ENCODE results near the gene DPH2.

DPH2 gene, protein sequence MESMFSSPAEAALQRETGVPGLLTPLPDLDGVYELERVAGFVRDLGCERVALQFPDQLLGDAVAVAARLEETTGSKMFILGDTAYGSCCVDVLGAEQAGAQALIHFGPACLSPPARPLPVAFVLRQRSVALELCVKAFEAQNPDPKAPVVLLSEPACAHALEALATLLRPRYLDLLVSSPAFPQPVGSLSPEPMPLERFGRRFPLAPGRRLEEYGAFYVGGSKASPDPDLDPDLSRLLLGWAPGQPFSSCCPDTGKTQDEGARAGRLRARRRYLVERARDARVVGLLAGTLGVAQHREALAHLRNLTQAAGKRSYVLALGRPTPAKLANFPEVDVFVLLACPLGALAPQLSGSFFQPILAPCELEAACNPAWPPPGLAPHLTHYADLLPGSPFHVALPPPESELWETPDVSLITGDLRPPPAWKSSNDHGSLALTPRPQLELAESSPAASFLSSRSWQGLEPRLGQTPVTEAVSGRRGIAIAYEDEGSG

DNA sequence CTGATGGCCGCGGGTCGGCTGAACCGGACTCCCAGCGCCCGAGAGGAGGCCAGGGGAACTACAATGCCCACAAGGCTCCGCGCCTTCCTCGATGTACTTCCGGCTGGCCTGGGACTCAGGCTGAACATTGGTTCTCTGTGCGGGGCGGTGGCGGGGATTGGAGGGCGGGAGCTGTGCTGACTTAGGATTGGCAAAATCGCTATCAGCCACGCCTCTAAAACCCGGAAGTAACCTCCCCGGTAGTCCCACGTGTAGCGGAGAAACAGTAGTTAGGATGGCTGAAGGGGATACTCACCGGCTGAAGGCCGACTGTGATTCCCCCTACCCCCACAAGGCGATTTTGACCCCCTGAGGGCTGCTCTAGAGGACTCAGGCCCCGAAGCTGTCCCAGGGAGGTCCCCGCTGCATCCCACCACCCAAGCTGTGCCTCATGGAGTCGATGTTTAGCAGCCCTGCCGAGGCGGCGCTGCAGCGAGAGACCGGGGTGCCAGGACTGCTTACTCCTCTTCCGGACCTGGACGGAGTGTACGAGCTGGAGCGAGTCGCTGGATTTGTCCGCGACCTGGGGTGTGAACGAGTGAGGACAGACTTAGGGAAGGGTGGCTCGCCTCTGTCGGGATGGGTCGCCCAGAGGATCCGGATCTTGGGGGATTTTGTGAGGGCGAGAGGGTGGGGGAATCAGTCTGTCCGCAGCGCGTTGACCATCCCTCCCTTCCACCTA, at the start of gene DPH2:
DPH2 (plus strand) TSS at position 265 of the 721 bp plus-strand sequence; CDS start at position 431, 166 bp downstream.
- DNase-seq: peak; percentile 95

- no peak for DNase-seq
Measured at GRCh38 chr1:43921022-43921421, 48.8 kb upstream of the DPH2 start.

DNA sequence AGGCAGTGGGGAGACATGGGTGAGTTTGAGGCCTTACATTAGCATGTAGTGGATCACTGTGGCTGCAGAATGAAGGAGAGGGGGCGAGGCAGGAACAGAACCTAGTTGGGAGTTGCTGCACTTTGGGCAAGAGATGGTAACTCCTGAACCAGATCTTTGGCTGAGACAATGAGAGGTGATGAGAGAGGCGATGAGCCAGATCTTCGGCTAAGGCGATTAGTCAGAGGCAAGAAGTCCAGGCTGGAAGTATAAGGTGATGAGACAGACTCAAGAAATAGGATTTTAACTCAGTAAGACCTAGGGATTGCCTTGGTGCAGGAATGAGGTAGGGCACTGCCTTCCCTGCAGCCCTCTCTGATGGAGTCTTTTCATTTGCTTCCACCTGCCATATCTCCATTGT, 45.3 kb upstream of the DPH2 start:
- DNase-seq: no peak

GRCh38 chr1:43925846-43926245, 44.0 kb upstream of the DPH2 start:
- DNase-seq: no peak

GRCh38 chr1:43930168-43930948, 39.5 kb upstream of the DPH2 start:
- DNase-seq: no peak

GRCh38 chr1:43930949-43931275, 38.9 kb upstream of the DPH2 start:
- DNase-seq: no peak

DNA sequence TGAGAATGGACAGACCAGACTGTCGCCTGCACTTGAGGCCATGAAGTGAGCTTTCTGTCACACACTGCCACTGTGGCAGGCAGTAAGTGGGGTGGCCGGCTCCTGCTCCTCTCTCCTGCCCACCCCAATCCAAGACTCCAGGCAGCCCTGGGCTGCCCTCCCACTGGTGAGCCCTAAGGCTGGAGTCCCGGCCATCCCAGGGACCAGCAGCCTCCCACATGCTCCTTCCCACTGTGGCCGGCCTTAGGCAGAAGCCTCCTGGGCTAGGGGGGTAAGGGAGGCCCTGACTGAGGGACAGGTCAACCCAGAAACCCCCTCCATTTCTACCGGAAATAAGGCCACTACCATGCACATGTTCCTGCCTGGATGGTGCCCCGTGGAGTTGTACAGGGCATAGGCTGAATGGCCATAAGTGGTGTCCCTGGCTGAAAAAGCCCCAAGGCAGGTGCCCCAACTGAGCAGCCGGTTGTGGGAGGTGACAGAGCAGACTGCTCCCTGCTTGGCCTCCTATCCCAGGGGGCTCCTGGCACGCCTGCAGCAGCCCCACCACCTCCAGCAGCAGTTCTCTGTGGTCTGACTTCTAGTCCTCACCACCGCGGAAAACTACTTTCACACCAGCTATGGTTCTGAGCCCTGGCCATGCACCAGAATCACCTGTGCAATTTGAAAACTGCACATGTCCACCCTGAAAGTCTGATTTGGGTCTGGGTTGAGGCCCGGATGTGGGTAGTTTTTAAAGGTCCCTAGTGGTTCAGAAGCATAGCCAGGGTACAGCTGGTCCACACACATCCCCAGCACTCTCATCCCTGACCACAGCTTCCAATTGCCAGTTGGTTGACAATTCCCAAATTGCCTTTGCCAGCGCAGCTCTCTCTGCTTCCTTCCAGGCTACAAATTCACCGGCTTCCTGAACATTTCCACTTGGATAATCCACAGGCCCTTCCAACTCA, 37.8 kb upstream of the DPH2 start:
- no peak for DNase-seq

- no peak for DNase-seq
Measured at GRCh38 chr1:43932786-43933385, 36.9 kb upstream of the DPH2 start.

DNA sequence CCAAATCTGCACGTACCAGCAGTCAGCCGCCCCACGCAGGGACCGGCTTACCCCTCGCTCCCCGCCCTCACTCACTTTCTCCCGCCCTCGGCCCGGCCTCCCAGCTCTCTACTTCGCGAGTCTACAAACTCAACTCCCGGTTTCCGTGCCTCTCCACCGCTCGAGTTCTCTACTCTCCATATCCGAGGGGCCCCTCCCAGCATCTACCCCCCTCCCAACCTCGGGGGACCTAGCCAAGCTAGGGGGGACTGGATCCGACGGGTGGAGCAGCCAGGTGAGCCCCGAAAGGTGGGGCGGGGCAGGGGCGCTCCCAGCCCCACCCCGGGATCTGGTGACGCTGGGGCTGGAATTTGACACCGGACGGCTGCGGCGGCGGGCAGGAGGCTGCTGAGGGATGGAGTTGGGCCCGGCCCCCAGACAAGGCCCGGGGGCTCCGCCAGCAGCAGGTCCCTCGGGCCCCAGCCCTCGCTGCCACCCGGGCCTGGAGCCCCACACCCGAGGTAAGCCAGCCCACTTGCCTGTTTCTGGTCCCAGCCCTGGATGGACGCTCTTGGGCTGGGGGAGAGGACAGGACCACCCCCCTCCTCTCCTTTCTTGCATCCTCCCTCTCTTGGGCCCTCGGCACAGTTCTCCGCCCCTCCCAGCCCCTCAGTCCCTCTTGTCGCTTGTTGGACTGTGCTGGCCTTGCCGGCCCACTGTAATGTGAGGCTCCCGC, 36.3 kb upstream of the DPH2 start, which contains the start of gene ARTN:
ARTN (plus strand) TSS at position 416 of the 715 bp plus-strand sequence. CDS start 1,856 bp downstream, outside the sequence.
- no peak for DNase-seq

DNA sequence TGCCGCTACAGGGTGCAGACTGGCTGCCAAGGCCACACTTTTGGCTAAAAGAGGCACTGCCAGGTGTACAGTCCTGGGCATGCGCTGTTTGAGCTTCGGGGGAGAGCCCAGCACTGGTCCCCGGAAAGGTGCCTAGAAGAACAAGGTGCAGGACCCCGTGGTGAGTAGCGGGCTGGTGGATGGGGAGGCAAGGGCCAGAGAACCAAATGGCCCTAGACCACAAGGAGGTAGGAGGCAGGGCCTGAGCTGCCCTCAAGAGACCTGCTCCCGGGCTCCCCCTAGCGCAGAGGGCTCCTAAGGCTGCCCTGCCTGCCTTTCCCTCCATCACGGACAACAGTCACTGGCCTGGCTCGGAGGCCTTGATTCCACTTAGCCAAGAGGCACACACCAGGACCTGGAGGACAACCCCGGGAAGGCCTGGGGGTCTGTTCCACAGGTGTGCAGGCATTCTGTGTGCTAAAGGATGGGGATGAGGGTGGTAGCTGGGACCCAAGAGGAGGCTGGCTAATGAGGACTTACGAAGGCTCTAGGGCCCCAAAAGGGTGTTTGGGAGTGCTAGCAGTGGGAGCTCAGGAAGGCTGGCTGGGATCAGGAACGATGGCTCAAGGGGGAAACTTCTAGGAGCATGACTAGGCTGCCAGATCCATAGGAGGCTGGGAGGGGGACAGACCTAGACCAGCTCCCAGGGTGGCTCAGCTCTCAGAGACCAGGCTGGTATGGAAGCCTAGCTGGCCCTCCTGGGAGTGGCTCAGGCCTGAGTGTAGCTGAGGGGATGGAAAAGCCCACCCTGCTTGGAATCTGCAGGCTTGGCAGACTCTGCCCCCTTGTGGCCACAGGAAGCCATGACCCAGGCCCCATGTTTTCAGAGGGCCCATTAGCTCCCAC, 35.5 kb upstream of the DPH2 start:
- peak; percentile 46 for DNase-seq

DNA sequence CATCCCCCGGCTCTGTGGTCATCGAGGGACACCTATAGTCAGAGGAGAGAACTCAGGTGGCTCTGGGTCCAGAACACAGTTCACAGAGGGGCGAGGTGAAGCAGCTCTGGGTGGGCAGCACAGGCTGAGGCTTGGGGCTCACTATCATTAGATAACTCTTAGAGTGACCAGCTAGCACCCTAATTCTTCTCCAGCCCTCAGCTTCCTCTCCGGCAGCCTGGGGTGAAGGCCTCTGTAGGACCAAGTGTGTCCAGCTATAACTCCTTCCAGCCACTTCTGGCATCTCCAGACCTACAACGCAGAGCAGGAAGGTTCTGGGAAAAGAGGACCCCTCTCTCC, 34.9 kb upstream of the DPH2 start:
- DNase-seq: no peak

- no peak for DNase-seq
Measured at GRCh38 chr1:43935711-43936427, 33.9 kb upstream of the DPH2 start.

GRCh38 chr1:43936431-43937151, 33.2 kb upstream of the DPH2 start:
- DNase-seq: no peak

DNA sequence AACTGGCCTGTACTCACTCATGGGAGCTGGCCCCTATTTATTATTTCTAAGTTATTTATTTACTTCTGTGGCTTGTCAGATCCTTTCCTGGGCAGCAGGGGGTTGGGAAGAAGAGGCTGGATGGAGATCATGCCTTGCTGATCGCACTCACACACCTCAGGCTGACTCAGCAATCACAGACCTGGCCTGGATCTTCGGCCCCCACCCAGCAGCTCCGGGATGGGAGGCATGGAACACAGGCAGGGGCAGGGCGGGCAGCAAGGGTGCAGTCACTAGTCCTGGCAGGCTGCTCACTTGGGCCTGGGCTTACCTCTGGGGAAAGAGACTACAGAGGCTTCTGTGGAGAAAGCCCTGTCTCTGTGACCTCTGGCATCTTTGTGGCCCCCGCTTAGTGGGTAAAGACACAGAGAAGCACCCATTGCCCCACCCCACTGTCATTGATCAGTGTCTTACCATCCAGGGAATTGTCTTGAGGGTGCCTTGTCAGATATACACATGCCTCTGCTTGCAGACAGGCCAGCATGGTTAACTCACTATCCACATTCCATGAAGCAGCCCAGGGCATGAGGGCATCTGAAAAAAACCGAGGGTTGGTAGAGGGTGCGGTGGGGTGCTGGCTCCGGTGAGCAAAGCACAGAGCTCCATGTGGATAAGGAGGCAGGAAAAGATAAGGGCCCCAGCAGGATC, 32.5 kb upstream of the DPH2 start:
- DNase-seq: no peak

DNA sequence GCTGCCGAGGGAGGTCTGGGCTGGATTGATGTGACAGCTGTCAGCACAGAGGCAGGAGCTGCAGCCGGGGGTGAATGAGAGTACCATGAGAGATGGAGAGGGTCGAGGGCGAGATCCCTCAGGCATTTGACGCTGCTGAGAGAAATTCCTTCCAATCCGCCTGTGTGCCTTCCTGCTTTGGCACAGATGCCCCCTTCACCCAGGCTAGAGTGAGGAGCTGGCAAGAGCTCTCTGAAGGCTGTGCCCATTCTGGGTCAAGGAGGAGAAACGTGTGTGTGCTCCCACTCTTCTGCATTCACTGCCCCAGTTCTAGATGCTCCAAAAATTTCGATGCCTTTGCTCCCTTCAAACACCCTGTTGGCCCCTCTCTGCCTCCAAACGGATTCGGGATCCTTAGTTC, 31.4 kb upstream of the DPH2 start:
- no peak for DNase-seq

GRCh38 chr1:43938892-43939587, 30.8 kb upstream of the DPH2 start:
- no peak for DNase-seq

GRCh38 chr1:43942411-43942810, 27.4 kb upstream of the DPH2 start:
- DNase-seq: no peak
